ENCODE measurements around the gene SPRR5. TPM values are rescaled to one million over a fixed set of nuclear protein-coding genes. Genes with fewer than 3 reads are reported as not detected.

The SPRR5 gene
- total RNA-seq = not detected

GRCh38 chr1:152946651-152947256 lies at the start of gene SPRR5:
SPRR5 (plus strand) TSS chr1:152947206; CDS start chr1:152948555, 1,349 bp downstream.
- no peak for TF ChIP-seq CTCF (IDR thresholded peaks at IDR 0.05)
- ATAC-seq (ENCODE audit: low FRiP score) (no peak), DNase-seq (ENCODE audit: low spot score) (no peak)

- TF ChIP-seq CTCF (IDR thresholded peaks at IDR 0.05) = no peak
- DNase-seq (ENCODE audit: low spot score) (no peak), ATAC-seq (ENCODE audit: low FRiP score) (no peak)
Measured at GRCh38 chr1:152899027-152899426, 48.0 kb upstream of the SPRR5 start.

GRCh38 chr1:152899883-152900282 lies 47.1 kb upstream of the SPRR5 start:
- no peak for TF ChIP-seq CTCF (IDR thresholded peaks at IDR 0.05)
- no peak for ATAC-seq (ENCODE audit: low FRiP score)
- no peak for DNase-seq (ENCODE audit: low spot score)

- TF ChIP-seq CTCF (IDR thresholded peaks at IDR 0.05) = no peak
- DNase-seq (ENCODE audit: low spot score) = no peak
- ATAC-seq (ENCODE audit: low FRiP score) = no peak
Measured at GRCh38 chr1:152901631-152902030, 45.4 kb upstream of the SPRR5 start.

GRCh38 chr1:152902636-152903035 lies 44.4 kb upstream of the SPRR5 start:
- TF ChIP-seq CTCF (IDR thresholded peaks at IDR 0.05) = no peak
- no peak for DNase-seq (ENCODE audit: low spot score)
- no peak for ATAC-seq (ENCODE audit: low FRiP score)

GRCh38 chr1:152904688-152905440 lies 42.1 kb upstream of the SPRR5 start:
- DNase-seq (ENCODE audit: low spot score) (no peak), ATAC-seq (ENCODE audit: low FRiP score) (no peak)
- TF ChIP-seq CTCF (IDR thresholded peaks at IDR 0.05) = no peak
